GM18909 (cell line): ENCODE measurements around the gene APOB.

Experiments
- ATAC-seq: cut with Tn5 transposase; IDR thresholded peaks from one replicate; pipeline ENCODE4 v1.9.1; 2021; ENCODE audit warnings: mild to moderate bottlenecking; ENCODE audit not compliant: unreplicated experiment, poor library complexity

APOB gene

GRCh38 chr2:21043744-21044532 lies at the start of gene APOB:
TSS of gene APOB (minus strand) at chr2:21044073. CDS start at chr2:21043945, 128 bp downstream.
- ATAC-seq, result no peak

- ATAC-seq, result no peak
Measured at GRCh38 chr2:21092308-21092869, 48.5 kb upstream of the APOB start.

GRCh38 chr2:21084401-21084800 lies 40.5 kb upstream of the APOB start:
- ATAC-seq, result no peak

- ATAC-seq, result no peak
Measured at GRCh38 chr2:21083482-21083881, 39.6 kb upstream of the APOB start.

GRCh38 chr2:21078296-21078695 lies 34.4 kb upstream of the APOB start:
- ATAC-seq, result no peak

DNA sequence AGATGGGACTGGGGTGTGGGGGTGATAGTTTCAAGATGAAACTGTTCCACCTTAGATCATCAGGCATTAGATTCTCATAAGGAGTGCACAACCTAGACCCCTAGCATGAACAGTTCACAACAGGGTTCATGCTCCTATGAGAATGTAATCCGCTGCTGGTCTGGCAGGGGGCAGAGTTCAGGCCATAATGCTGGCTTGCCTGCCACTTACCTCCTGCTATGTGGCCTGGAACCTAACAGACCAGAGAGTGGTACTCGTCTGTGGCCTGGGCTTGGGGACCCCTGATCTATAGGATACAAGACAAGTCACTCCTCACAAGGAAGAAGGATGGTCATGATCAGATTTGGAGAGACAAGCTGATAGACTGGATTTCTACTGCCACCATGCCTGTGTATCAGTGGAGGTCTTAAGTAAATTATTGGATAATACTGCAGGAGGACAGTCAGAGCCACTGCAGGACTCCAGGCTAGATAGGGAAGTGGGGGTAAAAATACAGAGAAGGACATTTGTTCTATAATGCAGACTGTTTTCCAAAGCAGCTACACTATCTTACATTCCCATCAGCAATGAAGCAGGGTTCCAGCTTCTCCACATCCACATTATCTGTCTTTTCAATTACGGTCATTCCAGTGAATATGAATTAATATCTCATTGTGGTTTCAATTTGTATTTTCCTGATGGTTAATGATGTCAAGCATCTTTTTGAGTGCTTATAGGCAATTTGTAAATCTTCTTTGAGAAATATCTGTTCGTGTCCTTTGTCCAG lies 28.8 kb upstream of the APOB start:
- ATAC-seq, result no peak

- no peak for ATAC-seq
Measured at GRCh38 chr2:21070341-21071257, 26.7 kb upstream of the APOB start.

GRCh38 chr2:21069746-21070340 lies 26.0 kb upstream of the APOB start:
- no peak for ATAC-seq

GRCh38 chr2:21067859-21068537 lies 24.1 kb upstream of the APOB start:
- no peak for ATAC-seq

- ATAC-seq, result no peak
Measured at GRCh38 chr2:21067125-21067524, 23.3 kb upstream of the APOB start.

DNA sequence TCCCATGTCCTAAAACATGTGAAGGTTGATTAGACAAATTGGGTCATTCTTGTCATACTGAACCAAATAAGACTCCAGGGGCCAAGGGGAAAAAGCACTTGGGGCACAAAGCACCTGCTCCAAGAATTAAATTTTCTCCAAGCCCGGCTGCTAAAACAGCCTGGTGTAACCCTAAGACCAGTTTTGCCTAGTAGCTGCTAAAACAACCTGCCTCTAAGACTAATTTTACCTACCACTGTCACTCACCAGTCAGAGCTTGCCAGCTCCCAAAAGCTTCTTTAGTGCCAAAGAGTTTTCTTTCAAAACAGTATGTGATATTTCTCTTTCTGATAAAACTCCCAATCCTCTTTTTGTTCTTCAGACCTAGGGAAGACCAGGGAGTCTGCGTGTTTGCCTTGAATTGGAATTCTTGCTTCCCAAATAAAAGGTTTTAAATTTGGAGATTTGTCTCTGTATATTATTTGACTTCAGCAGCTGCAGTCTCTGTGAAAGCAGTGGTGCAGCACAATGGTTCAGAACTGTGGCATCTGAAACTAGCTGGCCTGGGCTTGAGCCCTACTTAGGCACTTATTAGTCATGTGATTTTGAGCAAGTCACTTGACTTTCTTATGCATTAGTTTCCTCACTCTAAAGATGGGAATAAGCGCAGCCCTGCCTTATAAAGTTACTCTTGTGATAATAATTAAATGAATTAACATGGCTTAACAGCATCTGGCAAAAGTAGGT lies 16.2 kb upstream of the APOB start:
- ATAC-seq, result no peak

DNA sequence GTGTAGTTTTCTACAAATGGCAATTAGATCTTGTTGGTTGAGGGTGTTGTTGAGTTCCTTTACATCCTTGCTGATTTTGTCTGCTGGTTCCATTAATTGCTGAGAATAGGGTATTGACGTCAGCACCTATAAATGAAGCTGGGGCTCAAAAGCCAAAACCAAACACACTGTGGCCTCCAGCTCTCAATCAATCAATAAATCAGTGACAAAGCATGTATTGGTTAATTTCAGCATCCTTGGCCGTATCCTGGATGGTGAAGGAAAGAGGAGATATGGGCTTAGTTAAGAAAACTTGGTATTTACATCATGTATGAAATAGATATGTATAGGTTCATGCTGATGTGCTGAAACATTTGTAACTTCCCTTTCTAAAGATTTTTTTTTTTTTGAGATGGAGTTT lies 13.2 kb upstream of the APOB start:
- no peak for ATAC-seq

- no peak for ATAC-seq
Measured at GRCh38 chr2:21055879-21056790, 12.3 kb upstream of the APOB start.

DNA sequence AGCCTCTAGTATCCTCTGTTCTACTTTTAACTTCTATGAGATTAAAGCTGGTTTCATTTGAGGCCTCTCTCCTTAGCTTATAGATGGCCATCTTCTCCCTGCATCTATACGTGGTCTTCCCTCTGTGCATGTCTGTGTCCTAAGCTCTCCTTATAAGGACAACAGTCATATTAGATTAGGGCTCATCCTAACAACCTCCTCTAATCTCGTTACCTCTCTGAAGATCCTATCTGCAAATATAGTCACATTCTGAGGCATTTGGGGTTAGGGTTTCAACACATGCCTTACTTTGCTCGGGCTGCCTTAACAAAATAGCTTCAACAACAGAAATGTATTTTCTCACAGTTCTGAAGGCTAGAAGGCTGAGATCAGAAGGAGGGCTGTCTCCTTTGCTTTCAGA lies 11.6 kb upstream of the APOB start:
- ATAC-seq, result no peak

GRCh38 chr2:21054011-21054410 lies 10.1 kb upstream of the APOB start:
- ATAC-seq, result no peak

GRCh38 chr2:21052044-21052443 lies 8.2 kb upstream of the APOB start:
- ATAC-seq, result no peak

GRCh38 chr2:21050164-21050563 lies 6.3 kb upstream of the APOB start:
- ATAC-seq, result no peak
